SJCRH30 (cell line): ENCODE data around the gene UGT2B17. TPM values are rescaled to one million over a fixed set of nuclear protein-coding genes. Genes with fewer than 3 reads are reported as not detected.
A peak's percentile ranks its signal among the peaks of the same experiment; 100 is the strongest.
"Not testable (repeated sequence)": the region's sequence is repeated elsewhere in the genome, so short reads cannot be mapped to it uniquely, and the experiment has no call there.

Source experiments
- DNase-seq, 2 experiments: peaks; one replicate each; pipeline ENCODE4 v3.0.0-alpha.2; 2015 to 2020
- H3K27ac ChIP-seq: fragments of 250-450 bp; sonication (Bioruptor Pico); 2 replicates; pipeline ENCODE4 v1.5.1; 2020; ENCODE audit warnings: mild to moderate bottlenecking, moderate library complexity
- H3K27me3 ChIP-seq: fragments of 250-450 bp; sonication (Bioruptor Pico); 2 replicates; pipeline ENCODE4 v1.5.1; 2020; ENCODE audit warnings: mild to moderate bottlenecking, moderate library complexity
- H3K36me3 ChIP-seq: fragments of 250-450 bp; sonication (Bioruptor Pico); 2 replicates; pipeline ENCODE4 v1.5.1; 2020; ENCODE audit warnings: mild to moderate bottlenecking, moderate library complexity
- H3K4me1 ChIP-seq: fragments of 250-450 bp; sonication (Bioruptor Pico); 2 replicates; pipeline ENCODE4 v1.5.1; 2020; ENCODE audit warnings: mild to moderate bottlenecking, moderate library complexity
- H3K4me3 ChIP-seq: fragments of 250-450 bp; sonication (Bioruptor Pico); 2 replicates; pipeline ENCODE4 v1.5.1; 2020; ENCODE audit warnings: mild to moderate bottlenecking, moderate library complexity
- H3K9me3 ChIP-seq: fragments of 250-450 bp; sonication (Bioruptor Pico); replicated peaks from 2 replicates; pipeline ENCODE4 v1.5.1; 2020; ENCODE audit warnings: mild to moderate bottlenecking, moderate library complexity
- total RNA-seq: library from RNA; depleted of rRNA; stranded (reverse); fragments of >200 nt; shearing (Covaris generic); gene quantifications from 2 replicates; pipeline ENCODE4 v1.2.3, GENCODE V29; 2014; rRNA removed

Gene UGT2B17
- not detected in 2 replicates for total RNA-seq

GRCh38 chr4:68576272-68577125, at the start of gene UGT2B17:
UGT2B17 (minus strand) TSS chr4:68576322; CDS start chr4:68568484, 7,838 bp downstream.
- no peaks in the 10 kb centered on the region for H3K27me3 ChIP-seq
- H3K36me3 ChIP-seq: no peaks in the 10 kb centered on the region
- no peak within 1 kb of the TSS for H3K27ac ChIP-seq
- H3K4me1 ChIP-seq: no peaks in the 10 kb centered on the region
- no peaks in the 10 kb centered on the region for H3K9me3 ChIP-seq
- peak in 1 of 2 experiments; percentile 72 for DNase-seq
- H3K4me3 ChIP-seq: no peak within 1 kb of the TSS

DNA sequence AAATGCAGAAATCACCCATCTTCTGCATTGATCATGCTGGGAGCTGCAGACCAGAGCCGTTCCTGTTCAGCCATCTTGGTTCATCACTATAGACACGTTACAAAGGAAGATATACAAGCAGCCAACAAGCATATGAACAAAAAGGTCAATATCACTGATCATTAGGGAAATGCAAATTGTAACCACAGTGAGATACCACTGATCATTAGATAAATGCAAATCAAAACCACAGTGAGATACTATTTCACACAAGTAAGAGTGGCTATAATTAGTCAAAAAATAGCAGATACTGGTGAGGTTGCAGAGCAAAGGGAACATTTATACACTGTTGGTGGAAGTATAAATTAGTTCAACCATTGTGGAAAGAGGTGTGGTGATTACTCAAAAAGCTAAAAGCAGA, 46.6 kb upstream of the UGT2B17 start:
- H3K9me3 ChIP-seq, H3K36me3 ChIP-seq, H3K27me3 ChIP-seq, H3K4me3 ChIP-seq, H3K4me1 ChIP-seq, H3K27ac ChIP-seq, DNase-seq: not testable (repeated sequence)

GRCh38 chr4:68617003-68617698, 41.0 kb upstream of the UGT2B17 start:
- Histone ChIP-seq H3K4me3 (no peak overlapping the region), H3K27ac (no peak overlapping the region), H3K9me3 (no peaks in the 10 kb centered on the region), H3K4me1 (no peaks in the 10 kb centered on the region), H3K27me3 (no peaks in the 10 kb centered on the region), H3K36me3 (no peaks in the 10 kb centered on the region)
- DNase-seq: no peak

DNA sequence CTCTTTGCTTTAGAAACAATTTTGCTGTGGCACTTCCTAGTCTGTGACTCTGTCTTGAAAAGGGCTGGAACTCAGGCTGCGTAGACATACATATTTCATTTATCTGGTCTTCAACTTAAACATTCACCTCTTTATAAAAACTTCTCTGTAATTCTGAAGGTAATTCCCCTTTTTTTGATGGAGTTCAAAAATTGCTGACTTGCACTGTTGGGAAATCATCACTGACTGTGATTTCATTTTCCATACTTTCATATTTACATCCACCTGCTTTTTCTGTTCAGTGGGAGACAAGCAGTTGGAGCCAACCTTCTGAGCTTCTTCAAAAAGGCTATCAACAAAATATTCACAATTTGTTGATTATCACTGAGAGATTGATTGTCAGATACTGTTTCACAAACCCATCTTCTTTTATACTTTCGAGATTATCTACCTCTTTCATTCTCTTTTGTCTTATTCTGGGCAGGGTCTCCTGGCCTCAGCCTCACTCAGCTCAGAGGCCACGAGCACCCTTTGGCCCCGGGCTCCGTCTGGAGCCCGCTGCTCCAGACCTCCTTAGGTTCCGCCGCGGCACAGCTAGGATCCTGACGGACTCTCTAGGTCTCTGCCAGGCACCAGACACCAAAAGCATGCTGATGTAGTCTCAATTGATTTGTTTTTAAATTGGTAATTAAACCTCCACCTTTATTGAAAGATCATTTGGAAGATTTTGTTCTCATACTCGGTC, 39.7 kb upstream of the UGT2B17 start:
- Histone ChIP-seq H3K4me1 (no peaks in the 10 kb centered on the region), H3K27ac (no peak overlapping the region), H3K27me3 (no peaks in the 10 kb centered on the region), H3K9me3 (no peaks in the 10 kb centered on the region), H3K36me3 (no peaks in the 10 kb centered on the region), H3K4me3 (no peak overlapping the region)
- DNase-seq: no peak

DNA sequence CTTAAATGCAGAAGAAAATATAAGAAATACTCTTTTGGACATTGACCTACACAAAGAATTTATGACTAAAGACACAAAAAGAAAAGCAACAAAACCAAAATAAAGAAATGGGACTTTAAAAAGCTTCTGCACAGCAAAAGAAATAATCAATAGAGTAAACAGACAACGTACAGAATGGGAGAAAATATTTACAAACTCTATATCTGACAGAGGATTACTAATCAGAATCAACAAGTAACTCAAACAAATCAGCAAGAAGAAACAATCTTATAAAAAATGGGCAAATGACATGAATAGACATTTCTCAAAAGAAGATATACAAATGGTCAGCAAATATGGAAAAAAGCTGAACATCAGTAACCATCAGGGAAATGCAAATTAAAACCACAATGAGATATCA, 37.6 kb upstream of the UGT2B17 start:
- H3K27me3 ChIP-seq: no peaks in the 10 kb centered on the region
- no peak overlapping the region for H3K27ac ChIP-seq
- DNase-seq: no peak
- H3K4me1 ChIP-seq: no peaks in the 10 kb centered on the region
- H3K4me3 ChIP-seq: no peak overlapping the region
- no peaks in the 10 kb centered on the region for H3K36me3 ChIP-seq
- H3K9me3 ChIP-seq: no peaks in the 10 kb centered on the region

- Histone ChIP-seq H3K4me1 (no peaks in the 10 kb centered on the region), H3K27me3 (no peaks in the 10 kb centered on the region), H3K9me3 (no peaks in the 10 kb centered on the region; the same call in 1 of the 2 replicates), H3K27ac (no peak overlapping the region), H3K36me3 (no peaks in the 10 kb centered on the region), H3K4me3 (no peak overlapping the region)
- no peak for DNase-seq
Measured at GRCh38 chr4:68606240-68606639, 30.1 kb upstream of the UGT2B17 start.

DNA sequence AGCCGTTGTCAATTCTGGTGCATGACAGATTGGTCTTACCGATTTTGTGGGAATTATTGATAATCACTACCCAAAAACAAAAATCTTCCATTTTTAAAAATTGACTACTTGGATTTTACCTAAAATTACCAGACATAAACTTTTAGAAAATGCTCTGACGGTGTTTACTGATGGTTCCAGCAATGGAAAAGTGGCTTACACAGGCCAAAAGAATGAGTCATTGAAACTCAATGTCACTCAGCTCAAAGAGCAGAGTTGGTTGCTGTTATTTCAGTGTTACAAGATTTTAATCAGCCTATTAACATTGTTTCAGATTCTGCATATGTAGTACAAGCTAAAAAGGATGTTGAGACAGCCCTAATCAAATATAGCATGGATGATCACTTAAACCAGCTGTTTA, 23.0 kb upstream of the UGT2B17 start:
- Histone ChIP-seq H3K9me3 (no peaks in the 10 kb centered on the region; the same call in 1 of the 2 replicates), H3K4me3 (no peak overlapping the region), H3K27me3 (no peaks in the 10 kb centered on the region), H3K4me1 (no peaks in the 10 kb centered on the region), H3K27ac (no peak overlapping the region), H3K36me3 (no peaks in the 10 kb centered on the region)
- no peak for DNase-seq

GRCh38 chr4:68597482-68597881, 21.4 kb upstream of the UGT2B17 start:
- H3K4me3 ChIP-seq: no peak overlapping the region
- DNase-seq: no peak
- no peaks in the 10 kb centered on the region for H3K4me1 ChIP-seq
- no peak overlapping the region for H3K27ac ChIP-seq
- no peaks in the 10 kb centered on the region for H3K36me3 ChIP-seq
- no peaks in the 10 kb centered on the region for H3K27me3 ChIP-seq
- H3K9me3 ChIP-seq: no peaks in the 10 kb centered on the region; the same call in 1 of the 2 replicates

DNA sequence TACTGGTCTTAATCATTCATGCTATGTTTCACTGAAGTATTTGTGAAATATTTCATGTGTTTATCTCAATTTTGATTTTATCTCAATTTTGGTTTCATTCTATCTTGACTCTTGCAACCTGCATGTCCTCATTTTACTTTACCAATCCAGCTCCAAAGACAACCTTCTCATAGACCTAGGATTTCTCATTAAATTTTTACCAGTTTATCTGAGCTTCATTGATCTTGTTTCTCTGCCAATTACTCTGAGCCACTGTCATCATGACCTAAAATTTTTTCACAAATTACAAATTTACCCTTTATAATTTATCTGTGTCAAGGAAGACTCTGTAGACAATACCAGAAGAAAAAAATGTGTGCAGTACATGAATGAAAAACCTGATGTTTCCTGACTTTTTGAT, 18.6 kb upstream of the UGT2B17 start:
- H3K27me3 ChIP-seq: no peaks in the 10 kb centered on the region
- no peak overlapping the region for H3K4me3 ChIP-seq
- H3K9me3 ChIP-seq: no peaks in the 10 kb centered on the region; the same call in 1 of the 2 replicates
- H3K4me1 ChIP-seq: no peaks in the 10 kb centered on the region
- H3K36me3 ChIP-seq: no peaks in the 10 kb centered on the region
- DNase-seq: no peak
- no peak overlapping the region for H3K27ac ChIP-seq

- H3K36me3 ChIP-seq: no peaks in the 10 kb centered on the region
- DNase-seq: no peak
- H3K9me3 ChIP-seq: no peaks in the 10 kb centered on the region; the same call in 1 of the 2 replicates
- no peak overlapping the region for H3K27ac ChIP-seq
- H3K4me1 ChIP-seq: no peaks in the 10 kb centered on the region
- no peak overlapping the region for H3K4me3 ChIP-seq
- no peaks in the 10 kb centered on the region for H3K27me3 ChIP-seq
Measured at GRCh38 chr4:68593112-68593511, 17.0 kb upstream of the UGT2B17 start.

DNA sequence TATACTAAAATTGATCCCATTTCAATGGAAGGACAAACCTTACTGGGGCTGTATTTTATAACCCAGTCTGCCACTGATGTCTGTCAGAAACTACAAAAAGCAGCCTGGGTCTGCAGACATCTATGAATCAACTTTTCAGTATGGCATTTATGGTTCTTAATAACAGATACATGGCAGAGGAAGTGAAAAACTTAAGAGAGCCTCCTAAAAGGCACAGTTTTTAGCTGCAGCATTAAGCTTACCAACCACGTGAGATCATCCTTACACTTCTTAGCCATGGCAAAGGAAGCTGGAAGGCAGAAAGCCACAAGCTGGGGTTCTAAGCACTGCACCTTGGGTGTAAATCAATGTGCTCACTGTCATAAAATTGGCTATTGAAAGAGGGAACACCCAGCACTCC, 16.6 kb upstream of the UGT2B17 start:
- H3K27me3 ChIP-seq: no peaks in the 10 kb centered on the region
- no peak overlapping the region for H3K4me3 ChIP-seq
- H3K36me3 ChIP-seq: no peaks in the 10 kb centered on the region
- H3K9me3 ChIP-seq: no peaks in the 10 kb centered on the region; the same call in 1 of the 2 replicates
- no peaks in the 10 kb centered on the region for H3K4me1 ChIP-seq
- no peak for DNase-seq
- H3K27ac ChIP-seq: no peak overlapping the region

GRCh38 chr4:68591204-68591603, 15.1 kb upstream of the UGT2B17 start:
- no peaks in the 10 kb centered on the region for H3K36me3 ChIP-seq
- no peak overlapping the region for H3K4me3 ChIP-seq
- H3K9me3 ChIP-seq: no peaks in the 10 kb centered on the region; the same call in 1 of the 2 replicates
- no peaks in the 10 kb centered on the region for H3K27me3 ChIP-seq
- H3K27ac ChIP-seq: no peak overlapping the region
- DNase-seq: no peak
- H3K4me1 ChIP-seq: no peaks in the 10 kb centered on the region

DNA sequence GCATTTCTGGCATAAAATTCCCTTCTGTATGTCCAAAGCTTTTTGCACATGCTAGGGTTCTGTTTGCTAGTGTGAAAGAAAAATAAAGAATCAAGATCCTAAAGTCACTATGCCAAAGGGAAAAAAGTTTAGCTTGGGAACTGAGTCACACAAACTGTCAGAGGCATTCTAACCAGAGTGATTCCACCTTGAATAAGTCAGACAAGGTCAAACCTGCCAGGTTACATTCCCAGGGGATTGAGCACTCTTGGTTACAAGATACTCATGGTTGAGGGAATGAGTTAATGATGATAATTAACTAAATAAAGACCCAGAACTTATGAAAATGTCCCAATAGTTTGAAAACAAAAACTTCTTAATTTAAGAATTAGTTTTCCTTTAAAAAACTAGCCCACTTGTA, 13.7 kb upstream of the UGT2B17 start:
- no peaks in the 10 kb centered on the region; the same call in 1 of the 2 replicates for H3K9me3 ChIP-seq
- H3K27ac ChIP-seq: no peak overlapping the region
- no peaks in the 10 kb centered on the region for H3K27me3 ChIP-seq
- DNase-seq: no peak
- H3K4me3 ChIP-seq: no peak overlapping the region
- H3K36me3 ChIP-seq: no peaks in the 10 kb centered on the region
- H3K4me1 ChIP-seq: no peaks in the 10 kb centered on the region

DNA sequence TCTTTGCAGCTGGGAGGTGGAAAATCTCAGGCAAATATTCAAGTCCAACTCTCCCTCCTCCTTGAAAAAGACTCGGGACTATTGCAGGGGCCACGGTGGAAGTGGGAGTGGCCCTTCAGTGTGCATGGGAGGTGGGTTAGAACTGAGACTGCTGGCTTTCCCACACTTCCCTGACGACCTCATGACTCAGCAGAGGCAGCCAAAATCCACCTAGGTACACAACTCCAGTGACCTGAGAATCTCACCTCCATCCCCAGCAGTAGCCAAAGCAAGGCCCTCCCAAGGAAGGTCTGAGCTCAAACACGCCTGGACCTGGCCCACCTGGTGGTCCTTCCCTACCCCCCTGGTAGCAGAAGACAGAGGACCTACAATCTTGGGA, 6.2 kb upstream of the UGT2B17 start:
- Histone ChIP-seq H3K27me3 (no peaks in the 10 kb centered on the region), H3K27ac (no peak overlapping the region), H3K36me3 (no peaks in the 10 kb centered on the region), H3K4me3 (no peak overlapping the region), H3K9me3 (no peaks in the 10 kb centered on the region), H3K4me1 (no peaks in the 10 kb centered on the region)
- DNase-seq: no peak
